ENCODE results near the gene PIM3. TPM values are rescaled to one million over a fixed set of nuclear protein-coding genes. Genes with fewer than 3 reads are reported as not detected.

The PIM3 gene
- total RNA-seq, 2 donors from 2014 or later: 57.3 to 98.9 TPM

DNA sequence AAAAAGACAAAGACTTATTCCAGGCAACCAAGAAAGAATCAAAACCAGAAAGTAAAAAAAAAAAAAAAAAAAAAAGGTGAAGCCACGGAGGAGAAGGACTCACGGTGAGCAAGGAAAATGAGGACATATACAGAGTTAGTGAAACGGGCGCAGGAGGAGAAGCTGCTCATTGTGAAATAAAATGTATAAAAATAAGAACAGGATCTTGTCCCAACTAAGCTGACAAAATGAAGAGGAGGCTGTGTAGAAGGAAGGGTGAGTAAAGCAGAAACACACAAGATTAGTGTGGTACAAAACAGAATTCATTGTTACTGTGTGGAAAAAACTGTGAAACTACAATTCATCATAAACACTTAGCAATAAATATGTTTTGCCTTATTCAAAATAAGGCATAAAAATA is 44.3 kb downstream of the PIM3 start:
- no peak for ATAC-seq
- intact Hi-C loops (cut with DNase I): no loop called here
- H3K9me3 ChIP-seq: no peaks in the 10 kb centered on the region
- 67 to 69% methylated on average over 4 of the region's 4 CpGs for WGBS, 2 donors
- no peak overlapping the region for H3K4me3 ChIP-seq
- peaks cover 0 to 3% of the 10 kb centered on the region in 2 donors for H3K27me3 ChIP-seq
- no peak overlapping the region for H3K27ac ChIP-seq
- peaks cover under 1% of the 10 kb centered on the region for H3K4me1 ChIP-seq
- H3K36me3 ChIP-seq (replicated peaks in 1 of 2; ENCODE audit: insufficient read depth in 1 of 2, low read depth in 2 of 2): no peaks in the 10 kb centered on the region
- TF ChIP-seq, protein P1, sequence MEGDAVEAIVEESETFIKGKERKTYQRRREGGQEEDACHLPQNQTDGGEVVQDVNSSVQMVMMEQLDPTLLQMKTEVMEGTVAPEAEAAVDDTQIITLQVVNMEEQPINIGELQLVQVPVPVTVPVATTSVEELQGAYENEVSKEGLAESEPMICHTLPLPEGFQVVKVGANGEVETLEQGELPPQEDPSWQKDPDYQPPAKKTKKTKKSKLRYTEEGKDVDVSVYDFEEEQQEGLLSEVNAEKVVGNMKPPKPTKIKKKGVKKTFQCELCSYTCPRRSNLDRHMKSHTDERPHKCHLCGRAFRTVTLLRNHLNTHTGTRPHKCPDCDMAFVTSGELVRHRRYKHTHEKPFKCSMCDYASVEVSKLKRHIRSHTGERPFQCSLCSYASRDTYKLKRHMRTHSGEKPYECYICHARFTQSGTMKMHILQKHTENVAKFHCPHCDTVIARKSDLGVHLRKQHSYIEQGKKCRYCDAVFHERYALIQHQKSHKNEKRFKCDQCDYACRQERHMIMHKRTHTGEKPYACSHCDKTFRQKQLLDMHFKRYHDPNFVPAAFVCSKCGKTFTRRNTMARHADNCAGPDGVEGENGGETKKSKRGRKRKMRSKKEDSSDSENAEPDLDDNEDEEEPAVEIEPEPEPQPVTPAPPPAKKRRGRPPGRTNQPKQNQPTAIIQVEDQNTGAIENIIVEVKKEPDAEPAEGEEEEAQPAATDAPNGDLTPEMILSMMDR (IDR thresholded peaks at IDR 0.05): no peak
- no peak for TF ChIP-seq POLR2A (IDR thresholded peaks at IDR 0.05)
- DNase-seq: no peak

DNA sequence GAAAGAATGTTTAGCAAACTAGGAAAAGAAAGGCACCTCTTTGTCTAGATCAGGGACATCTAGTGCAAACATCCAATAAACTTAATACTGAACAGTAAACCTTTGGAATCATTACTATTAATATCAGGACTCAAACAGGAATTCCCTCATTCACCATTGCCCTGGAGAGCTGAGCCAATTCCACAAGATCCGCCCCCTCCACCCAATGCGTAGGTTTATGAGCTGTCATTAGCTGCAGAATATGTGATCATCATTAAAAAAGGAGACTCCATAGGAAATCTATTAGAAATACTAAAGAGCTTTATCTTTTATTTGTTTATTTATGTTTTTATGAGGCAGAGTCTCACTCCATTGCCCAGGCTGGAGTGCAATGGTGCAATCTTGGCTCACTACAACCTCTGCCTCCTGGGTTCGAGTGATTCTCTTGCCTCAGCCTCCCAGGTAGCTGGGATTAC is 46.5 kb downstream of the PIM3 start:
- no peaks in the 10 kb centered on the region for H3K36me3 ChIP-seq (replicated peaks in 1 of 2; ENCODE audit: insufficient read depth in 1 of 2, low read depth in 2 of 2)
- H3K27me3 ChIP-seq: peaks cover 0 to 14% of the 10 kb centered on the region in 2 donors
- H3K4me1 ChIP-seq: no peaks in the 10 kb centered on the region
- H3K9me3 ChIP-seq: no peaks in the 10 kb centered on the region
- TF ChIP-seq, protein P1 (IDR thresholded peaks at IDR 0.05): no peak
- no peak for TF ChIP-seq POLR2A (IDR thresholded peaks at IDR 0.05)
- intact Hi-C loops (cut with DNase I): no loop called here
- ATAC-seq (no peak), DNase-seq (no peak)
- 78 to 82% methylated on average over 3 of the region's 3 CpGs for whole genome bisulfite sequencing, 2 donors
- no peak overlapping the region for H3K27ac ChIP-seq
- H3K4me3 ChIP-seq: no peak overlapping the region

DNA sequence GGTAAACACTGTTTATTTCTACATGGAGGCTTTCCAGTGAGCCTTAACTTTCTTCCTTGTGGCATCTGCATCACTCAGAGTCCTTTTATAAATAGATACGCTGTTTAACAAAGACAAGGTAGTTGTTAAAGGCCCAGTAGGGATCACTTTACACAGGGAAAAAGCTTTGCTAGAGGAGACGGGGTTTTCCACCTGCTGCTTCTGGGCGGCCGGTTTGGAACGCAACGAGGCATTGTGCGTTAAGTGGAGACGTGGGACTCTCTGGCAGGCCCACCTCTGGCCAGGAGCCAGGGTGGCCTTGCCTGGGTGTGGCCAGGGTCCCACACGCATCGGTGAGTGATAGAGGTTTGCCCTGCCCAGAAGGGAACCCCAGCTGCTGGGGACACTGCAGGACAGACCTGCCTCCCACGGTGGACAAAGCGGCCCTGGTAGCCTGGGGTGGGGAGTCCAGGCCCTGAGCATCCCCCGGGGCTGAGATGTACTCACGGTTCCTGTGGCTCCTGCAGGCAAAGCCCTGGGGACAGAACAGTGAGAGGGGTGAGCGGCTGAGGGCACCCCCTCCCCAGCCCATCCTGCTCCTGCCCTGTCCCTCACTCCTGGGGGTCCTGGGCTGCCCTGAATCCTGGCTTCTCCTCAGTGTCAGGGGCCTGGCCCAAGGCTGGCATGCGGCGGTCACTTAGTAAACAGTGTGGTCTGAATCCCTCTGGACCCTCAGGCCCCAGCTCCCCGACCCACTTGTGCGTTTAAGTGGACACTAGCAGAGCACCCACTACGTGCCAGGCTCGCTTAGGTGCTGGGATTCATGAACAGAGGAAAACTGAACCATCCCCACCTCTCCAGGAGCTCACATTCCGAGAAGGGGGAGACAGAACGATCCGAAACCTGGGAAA is 47.8 kb downstream of the PIM3 start:
- Histone ChIP-seq H3K9me3 (no peaks in the 10 kb centered on the region), H3K4me1 (no peaks in the 10 kb centered on the region), H3K27me3 (peaks cover 0 to 14% of the 10 kb centered on the region in 2 donors), H3K27ac (no peak overlapping the region), H3K4me3 (no peak overlapping the region), H3K36me3 (replicated peaks in 1 of 2; ENCODE audit: insufficient read depth in 1 of 2, low read depth in 2 of 2) (no peaks in the 10 kb centered on the region)
- DNase-seq (no peak), ATAC-seq (no peak)
- intact Hi-C loops (cut with DNase I): no loop called here
- WGBS, 2 donors: 79 to 81% methylated on average over 15 to 24 of the region's 24 CpGs
- TF ChIP-seq, protein P1 (IDR thresholded peaks at IDR 0.05): no peak
- no peak for TF ChIP-seq POLR2A (IDR thresholded peaks at IDR 0.05)

DNA sequence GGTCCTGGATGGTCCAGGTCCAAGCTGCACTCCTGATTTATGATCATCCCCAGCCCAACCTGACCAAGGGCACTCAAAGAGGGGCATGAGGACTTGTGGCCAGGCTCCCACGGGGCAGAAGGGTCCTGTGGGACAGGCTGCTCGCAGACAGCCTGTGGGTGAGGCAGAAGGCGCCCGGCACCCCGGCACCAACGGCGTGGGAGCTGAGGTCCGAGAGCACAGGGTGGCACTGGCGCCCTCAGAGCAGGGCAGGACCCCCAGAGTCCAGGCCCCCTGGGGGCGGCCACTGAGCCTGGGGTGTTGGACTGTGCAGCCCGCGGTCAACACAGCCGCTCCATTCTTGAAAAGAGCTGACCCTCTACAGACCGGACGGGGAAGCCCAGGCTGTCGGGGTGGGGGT is 48.7 kb downstream of the PIM3 start:
- intact Hi-C loops (cut with DNase I): no loop called here
- 76 to 78% methylated on average over 5 to 11 of the region's 16 CpGs for WGBS, 2 donors
- DNase-seq: no peak

More for the DNA sequence above, 48.7 kb downstream of the PIM3 start:
- Histone ChIP-seq H3K27ac (no peak overlapping the region), H3K4me3 (no peak overlapping the region), H3K27me3 (peaks cover 0 to 14% of the 10 kb centered on the region in 2 donors), H3K4me1 (no peaks in the 10 kb centered on the region), H3K36me3 (replicated peaks in 1 of 2; ENCODE audit: insufficient read depth in 1 of 2, low read depth in 2 of 2) (no peaks in the 10 kb centered on the region), H3K9me3 (no peaks in the 10 kb centered on the region)
- TF ChIP-seq, protein P1 (IDR thresholded peaks at IDR 0.05): no peak
- no peak for TF ChIP-seq POLR2A (IDR thresholded peaks at IDR 0.05)
- ATAC-seq: no peak
